GM18505 (cell line): ENCODE data around the gene TBC1D17.

Experiments used
- ATAC-seq: cut with Tn5 transposase; IDR thresholded peaks from one replicate; pipeline ENCODE4 v1.9.1; 2021; ENCODE audit not compliant: unreplicated experiment
- POLR2A ChIP-seq: IDR thresholded peaks from 4 replicates; pipeline ENCODE4 v1.6.1; 2011; ENCODE audit warnings: borderline replicate concordance; ENCODE audit not compliant: insufficient read depth, insufficient read length; ENCODE audit errors: extremely low read depth

TBC1D17 gene

DNA sequence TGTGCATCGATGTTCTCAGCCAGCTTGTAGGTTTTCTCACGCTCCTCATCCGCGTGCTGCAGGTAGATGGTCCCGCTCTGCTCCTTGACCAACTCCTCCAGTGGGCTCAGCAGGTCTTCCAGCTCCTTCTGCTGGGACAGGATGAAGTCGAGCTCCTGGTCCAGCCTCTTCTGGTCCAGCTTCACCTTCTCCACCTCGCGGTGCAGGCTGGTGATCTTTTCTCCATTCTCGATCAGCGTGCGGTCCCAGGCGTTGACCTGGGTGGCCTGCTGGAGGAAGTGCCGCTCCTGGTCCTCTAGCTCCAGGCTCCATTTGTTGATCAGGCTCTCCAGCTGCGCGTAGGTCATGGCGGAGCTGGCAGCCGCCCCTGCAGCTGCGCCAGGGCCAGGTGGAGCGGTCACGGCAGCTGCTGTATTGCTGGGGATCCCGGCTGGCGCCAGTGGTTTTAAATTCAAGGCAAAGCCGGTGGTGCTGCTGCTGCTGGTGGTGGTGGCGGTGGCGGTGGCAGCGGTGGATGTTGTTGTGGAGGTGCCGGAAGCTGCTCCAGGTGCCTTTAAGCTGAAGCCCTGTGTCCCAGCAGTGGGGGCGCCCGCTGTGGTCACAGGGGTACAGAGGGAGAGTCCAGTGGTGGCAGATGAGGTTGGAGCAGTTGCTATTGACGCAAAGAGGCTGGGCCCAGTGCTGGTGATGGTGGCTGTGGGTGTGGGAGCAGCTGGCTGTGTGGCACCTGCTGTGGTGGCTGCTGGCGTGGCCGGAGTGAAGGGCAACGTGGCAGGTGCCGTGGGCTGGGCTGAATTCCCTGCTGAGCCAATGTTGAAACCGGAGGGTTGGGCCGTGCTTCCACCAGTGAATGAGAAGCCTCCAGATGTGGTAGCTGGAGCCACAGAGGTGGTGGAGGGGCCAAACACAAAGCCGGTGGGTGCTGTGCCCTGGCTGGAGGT is 31.2 kb downstream of the TBC1D17 start:
- no peak for ATAC-seq
- TF ChIP-seq POLR2A = no peak

DNA sequence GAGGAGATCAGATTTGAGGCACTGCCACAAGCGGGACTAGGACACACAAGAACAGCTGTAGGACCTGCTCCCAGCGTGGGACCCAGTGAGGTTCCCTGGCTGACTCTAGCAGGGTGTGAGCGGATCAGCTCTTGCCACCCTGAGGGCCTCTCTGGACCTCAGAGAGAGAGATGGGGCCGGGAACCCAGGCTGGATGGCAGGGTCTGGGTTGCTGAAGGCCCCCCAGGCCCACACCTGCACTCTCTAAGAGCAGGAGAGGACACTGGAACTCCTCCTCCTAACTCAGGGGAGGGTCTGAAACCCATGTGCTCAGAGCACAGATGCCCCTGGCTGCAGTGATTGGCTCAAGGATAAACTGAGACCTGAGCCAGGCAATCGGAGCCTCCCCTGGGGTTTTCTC is 32.7 kb downstream of the TBC1D17 start:
- TF ChIP-seq POLR2A = no peak
- ATAC-seq = no peak

DNA sequence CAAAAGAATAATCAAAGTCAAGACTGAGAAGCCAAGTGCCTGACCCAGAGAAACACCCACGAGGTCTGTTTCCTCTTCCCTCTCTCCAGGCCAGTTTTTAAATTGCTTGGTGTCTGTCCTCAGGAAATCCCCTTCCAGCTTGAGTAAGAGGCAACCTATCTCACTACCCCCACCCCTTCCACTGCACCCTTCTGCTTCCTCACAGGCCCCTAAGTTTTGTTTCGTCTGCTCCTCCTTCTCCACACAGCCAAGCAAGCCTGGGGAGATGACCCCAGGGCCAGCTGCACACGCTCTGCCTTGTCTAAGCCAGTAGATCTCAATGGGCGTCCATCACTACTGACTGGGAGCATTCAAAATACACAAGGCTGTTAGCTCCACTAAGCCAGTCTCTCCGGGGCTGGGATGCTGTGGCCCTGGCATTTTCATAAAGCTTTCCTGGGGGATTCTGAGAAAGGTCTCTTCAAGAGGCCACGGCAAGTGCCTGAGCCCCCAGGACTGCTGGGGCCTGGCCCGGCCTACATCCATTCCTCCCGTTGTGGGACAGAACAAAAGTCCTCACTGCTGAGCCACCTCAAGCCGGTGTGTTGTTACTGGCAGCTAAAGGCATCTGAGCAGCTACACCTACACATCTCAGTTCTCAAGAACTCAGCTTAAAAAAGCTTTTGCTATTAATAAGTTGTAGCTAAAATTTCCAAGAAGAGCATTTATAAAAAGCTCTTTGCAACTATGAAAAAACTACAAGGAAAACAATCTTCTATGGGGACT is 34.1 kb downstream of the TBC1D17 start:
- TF ChIP-seq POLR2A = peak; percentile 68
- no peak for ATAC-seq

DNA sequence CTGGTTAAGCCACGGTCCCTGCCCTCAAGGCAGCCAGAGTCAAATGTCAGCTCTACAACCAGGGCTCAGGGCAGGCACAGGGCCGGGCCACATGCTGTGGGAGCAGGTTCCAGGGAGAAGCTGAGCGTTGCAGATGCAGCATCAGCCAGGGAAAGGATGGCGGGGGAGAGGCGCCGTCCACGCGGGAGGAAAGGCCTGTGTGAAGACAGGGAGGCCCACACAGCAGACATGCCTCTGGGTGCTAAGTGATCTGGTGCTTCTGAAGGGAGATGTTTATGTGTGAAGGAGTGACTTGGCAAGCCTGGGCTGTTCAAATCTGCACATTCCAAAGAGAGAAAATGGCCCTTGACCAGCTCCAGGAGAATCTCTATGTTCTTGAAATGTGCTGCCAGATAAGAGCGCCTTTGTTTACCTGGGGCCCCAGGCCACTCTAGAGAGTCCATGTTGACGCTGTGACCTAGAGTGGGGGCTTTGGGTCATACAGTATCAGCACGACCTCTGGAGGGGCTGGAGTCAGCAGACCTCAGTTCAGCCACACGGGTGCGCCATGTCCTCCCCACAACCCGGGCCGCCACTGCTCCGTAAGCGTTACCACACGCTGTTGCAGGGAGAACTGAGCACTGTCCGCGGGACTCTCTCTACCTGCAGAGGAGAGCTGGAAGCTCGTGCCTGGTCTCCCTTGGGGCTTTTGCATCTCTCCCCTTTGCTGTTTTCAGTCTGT is 35.6 kb downstream of the TBC1D17 start:
- no peak for TF ChIP-seq POLR2A
- ATAC-seq = no peak

DNA sequence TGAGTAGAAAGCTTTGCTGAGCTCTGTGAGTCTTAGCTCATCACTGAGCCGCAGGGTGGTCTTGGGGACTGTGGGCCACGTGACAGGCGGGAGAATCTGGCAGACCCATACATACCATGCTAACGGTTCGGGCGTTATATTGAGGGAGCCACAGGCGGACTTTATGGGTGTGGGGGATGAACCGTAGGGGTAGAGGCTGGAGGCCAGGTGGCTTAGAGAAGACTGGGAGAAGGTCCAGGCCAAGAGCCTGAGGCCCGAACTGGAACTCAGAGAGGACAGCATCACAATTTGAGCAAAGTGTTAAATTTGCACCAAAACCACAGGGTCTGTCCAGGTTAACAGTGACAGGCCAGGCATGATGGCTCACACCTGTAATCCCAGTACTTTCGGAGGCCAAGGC is 36.2 kb downstream of the TBC1D17 start:
- no peak for ATAC-seq
- TF ChIP-seq POLR2A = no peak

DNA sequence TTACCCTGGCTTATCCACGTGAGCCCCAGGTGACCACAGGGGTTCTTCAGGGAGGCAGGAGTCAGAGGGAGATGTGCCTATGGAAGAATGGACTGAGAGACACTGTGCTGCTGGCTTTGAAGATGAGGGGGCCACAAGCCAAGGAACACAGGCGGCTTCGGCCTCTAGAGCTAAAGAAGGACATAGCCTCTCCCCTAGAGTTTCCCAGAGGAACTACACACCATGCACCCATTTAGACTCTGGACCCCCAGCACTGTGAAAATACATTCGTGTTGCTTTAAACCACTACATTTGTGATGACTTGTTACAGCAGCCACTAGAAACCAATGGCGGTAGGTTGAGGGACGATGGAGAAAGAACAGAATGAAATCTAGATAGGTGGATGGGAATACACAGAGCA is 37.8 kb downstream of the TBC1D17 start:
- no peak for TF ChIP-seq POLR2A
- ATAC-seq = no peak

DNA sequence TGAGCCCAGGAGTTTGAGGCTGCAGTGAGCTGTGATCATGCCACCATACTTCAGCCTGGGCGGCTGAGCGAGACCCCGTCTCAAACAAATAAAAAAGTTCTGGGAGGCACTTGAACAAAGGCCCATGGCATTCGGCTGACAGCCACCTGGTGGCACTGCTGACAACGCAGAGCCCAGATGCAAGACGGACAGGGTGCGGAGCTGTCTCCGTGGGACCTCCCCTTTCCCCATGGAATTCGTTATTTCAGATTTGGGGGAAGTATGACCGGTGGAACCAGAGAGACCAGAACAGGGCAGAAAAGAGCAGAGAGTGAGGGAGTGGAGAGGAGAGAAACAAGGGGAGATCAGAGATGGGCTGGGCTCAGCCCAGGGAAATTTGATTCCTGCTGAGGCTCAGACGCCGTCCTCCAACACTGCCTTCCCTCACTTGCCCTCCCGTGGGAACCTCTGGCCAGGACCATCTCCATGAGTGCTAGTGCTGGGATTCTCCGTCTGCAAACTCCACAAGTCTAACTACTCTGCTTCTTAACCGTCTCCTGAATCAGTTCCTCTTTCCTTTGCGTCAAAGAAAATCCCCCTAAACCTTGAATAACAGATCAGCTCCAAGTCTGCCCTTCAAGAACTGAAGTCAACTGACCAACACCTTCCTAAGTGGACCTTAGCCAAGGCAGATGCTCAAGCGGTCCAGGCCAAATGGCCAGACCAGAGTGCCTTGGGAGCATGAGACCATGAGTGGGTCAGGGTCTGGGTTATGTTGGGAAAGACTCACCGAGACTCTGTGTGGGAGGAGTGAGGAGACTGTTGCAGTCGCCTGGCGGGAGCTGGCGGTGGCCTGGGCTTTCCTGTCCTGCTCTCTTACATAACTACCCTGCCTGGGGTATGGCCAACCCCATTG is 39.6 kb downstream of the TBC1D17 start:
- ATAC-seq = no peak
- TF ChIP-seq POLR2A = no peak

DNA sequence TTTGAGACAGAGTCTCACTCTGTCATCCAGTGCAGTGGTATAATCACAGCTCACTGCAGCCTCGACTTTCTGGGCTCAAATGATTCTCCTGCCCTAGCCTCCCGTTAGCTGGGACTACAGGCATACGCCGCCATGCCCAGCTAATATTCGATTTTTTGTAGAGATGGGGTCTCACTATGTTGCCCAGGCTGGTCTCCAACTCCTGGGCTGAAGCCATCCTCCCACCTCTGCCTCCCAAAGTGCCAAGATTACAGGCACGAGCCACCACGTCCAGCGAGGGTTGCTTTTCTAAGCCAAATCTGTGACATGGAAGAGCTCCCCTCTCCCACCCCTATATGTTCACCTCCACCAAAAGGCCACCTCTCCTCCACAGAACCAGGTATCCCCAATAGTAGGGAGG is 40.6 kb downstream of the TBC1D17 start:
- ATAC-seq = no peak
- TF ChIP-seq POLR2A = no peak

DNA sequence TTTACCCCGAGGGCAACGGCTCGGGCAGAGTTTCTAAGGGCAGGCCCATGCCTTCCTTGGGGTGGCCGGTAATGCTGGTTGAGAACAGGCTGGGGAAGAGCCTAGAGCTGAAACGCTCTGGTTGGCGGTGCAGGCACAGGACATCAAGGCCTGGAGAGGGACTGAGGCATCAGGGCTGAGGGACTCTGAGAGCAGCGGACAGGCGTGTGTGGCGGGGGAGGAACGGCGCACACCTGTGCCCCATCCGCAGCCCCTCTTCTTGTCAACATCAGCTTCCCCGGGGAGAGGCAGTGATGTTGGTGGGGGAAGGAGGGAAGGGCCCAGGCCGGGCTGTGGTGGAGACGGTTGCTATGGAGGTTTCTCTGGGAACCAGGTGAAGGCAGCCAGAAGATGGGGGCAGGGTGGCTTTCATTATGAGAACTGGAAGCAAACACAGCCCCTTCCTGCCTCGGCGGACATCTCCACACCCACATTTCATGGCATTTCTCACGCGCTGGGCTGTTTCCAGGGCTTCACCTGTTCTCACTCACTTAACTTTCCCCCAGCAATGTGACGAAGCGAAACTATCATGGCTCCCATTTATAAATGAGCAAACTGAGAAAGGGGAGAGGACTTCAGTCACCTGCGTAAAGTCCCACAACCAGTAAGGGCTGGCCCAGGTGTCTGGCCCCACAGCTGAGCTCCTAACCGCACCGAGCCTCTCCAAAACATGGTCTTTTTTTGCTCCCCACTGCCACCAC is 43.3 kb downstream of the TBC1D17 start:
- no peak for ATAC-seq
- peak; percentile 25 for TF ChIP-seq POLR2A

DNA sequence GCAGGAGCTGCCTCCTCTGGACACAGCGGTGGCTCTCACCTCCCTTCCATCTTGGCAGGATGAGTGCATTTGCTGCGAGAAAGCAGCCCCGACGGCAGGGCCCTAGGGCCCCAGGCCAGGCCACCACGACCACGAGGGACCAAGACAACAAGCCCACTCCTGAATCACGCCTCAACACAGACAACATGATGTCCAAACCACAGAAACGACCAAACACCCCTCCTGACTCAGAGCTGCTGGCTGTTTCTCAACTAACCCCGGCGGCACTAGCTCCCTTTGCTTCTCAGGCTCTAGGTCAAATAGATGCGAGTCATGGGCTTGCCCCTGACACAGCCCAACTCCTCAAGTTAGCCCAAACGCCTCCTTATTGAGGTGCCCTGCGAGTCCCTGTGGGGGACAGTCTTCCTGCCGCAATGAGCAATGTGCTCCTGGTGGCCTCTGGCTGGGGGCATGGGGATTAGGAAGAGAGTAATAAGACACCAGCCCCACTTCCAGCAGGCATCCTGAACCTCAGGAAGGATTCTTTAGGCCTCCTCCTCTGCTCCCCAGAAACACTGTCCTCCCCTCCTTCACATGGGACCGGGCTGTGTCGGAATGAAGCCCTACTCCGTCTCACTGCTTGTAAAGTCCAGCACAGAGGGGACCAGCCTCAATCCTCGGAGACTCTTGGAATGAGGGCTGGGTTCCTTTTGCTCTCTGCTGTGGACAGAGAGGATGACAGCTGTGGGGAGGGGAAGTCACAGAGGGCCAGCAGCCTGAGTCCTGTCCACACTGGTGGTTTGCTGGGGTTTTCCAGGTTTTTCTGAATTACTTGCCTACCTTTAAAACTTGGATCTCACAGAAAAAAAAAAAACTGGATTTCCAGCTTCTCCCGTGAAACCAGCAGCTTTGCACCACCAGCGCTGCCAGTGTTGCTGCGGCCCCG is 44.6 kb downstream of the TBC1D17 start:
- no peak for ATAC-seq
- TF ChIP-seq POLR2A = no peak

DNA sequence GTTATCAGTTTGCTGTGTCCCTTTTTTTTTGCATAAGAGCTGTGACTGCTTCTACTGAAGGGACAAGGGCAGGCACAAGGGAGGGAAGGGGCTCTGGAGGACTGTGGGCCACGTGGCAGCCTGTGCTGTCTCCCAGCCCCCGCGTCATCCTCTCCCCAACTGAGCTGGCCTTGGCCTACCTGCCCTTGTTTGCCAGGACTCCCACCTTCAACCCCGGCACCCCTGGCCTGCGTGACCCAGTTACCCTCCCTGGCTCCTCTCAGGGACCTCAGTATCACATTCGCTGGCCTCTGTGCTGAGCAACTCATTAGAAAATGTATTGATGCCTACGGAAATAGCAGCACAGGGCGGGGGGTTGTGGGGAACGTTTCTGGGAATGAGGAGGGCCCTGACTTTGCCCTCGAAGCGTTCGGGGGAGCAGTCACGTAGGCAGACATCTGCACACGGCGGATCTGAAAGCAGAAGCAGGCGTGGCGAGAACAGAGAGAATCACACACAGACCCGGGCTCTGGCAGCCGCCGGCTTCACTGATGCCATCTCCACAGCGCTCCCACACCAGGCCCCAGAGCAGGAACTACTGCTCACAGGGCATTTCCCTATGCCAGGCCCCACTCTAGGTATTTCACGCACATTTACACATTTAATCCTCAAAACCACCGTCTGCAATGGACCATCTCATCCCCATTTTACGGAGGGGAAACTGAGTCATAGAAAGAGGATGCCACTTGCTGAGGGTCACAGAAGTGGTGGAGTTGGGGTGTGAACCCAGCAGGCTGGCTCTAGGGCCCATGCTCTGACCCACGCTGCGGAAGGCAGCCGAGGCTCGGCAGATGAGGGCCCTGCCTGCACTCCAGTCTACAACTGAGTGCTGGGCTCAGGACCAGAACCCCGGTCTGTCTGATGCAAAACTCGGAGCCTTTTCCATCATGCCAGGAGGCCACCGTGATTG is 45.8 kb downstream of the TBC1D17 start:
- TF ChIP-seq POLR2A = peak; percentile 21
- no peak for ATAC-seq
